Measurements from ENCODE around the gene ARMC6. TPM values are rescaled to one million over a fixed set of nuclear protein-coding genes. Genes with fewer than 3 reads are reported as not detected.

The ARMC6 gene
- total and polyA plus RNA-seq, 2 donors (not counting 3 experiments of a cell fraction or from before 2014, with no cell fraction given): 33.9 to 44.7 TPM

GRCh38 chr19:19057317-19057716 lies 23.9 kb downstream of the ARMC6 start:
- CTCF ChIA-PET: no interaction called here
- Histone ChIP-seq H3K9me3 (replicated peaks; ENCODE audit: control insufficient read depth, insufficient read depth, low read length) (no peaks in the 10 kb centered on the region), H3K4me1 (ENCODE audit: control insufficient read depth, extremely low read depth, insufficient read depth, low read length) (peaks cover 6% of the 10 kb centered on the region), H3K27ac (ENCODE audit: insufficient read depth, low read depth, low read length) (no peak overlapping the region), H3K9me1 (replicated peaks; ENCODE audit: control insufficient read depth, extremely low read depth, insufficient read depth, low read length) (no peaks in the 10 kb centered on the region), H3K4me2 (ENCODE audit: insufficient read depth, low read length) (no peak overlapping the region), H4K20me1 (replicated peaks; ENCODE audit: control insufficient read depth, extremely low read depth, insufficient read depth, low read length) (no peaks in the 10 kb centered on the region), H2AFZ (ENCODE audit: low read depth, low read length) (no peak overlapping the region), H3K79me2 (ENCODE audit: control insufficient read depth, insufficient read depth, low read length) (no peaks in the 10 kb centered on the region), H3K27me3 (ENCODE audit: control insufficient read depth in 2 of 2, insufficient read depth in 2 of 2, low read length in 2 of 2) (no peaks in the 10 kb centered on the region), H3K9ac (replicated peaks; ENCODE audit: extremely low read depth, insufficient read depth, low read length) (no peak overlapping the region), H3K36me3 (ENCODE audit: control insufficient read depth in 2 of 2, extremely low read depth in 1 of 2, insufficient read depth in 2 of 2, low read length in 2 of 2) (peaks cover 9 to 33% of the 10 kb centered on the region in 2 experiments), H3K4me3 (replicated peaks in 1 of 3; ENCODE audit: insufficient read depth in 1 of 3, low read depth in 1 of 3, low read length in 3 of 3) (no peak overlapping the region)
- intact Hi-C loops (cut with micrococcal nuclease): no loop called here
- dilution Hi-C loops (cut with MboI; ENCODE audit: extremely low pct_ligation_motif_present, low sequenced_read_pairs): no loop called here
- FAIRE-seq (no peak), DNase-seq (ENCODE audit: low read depth, low spot score) (no peak)
- TF ChIP-seq GATA2 (IDR thresholded peaks at IDR 0.05; ENCODE audit: insufficient read depth, insufficient read length, low read depth, low read length) (no peak), CTCF (IDR thresholded peaks at IDR 0.05; ENCODE audit: extremely low read depth in 1 of 2, insufficient read depth in 1 of 2, low read depth in 1 of 2, low read length in 2 of 2) (no peak), POLR2A (IDR thresholded peaks at IDR 0.05; ENCODE audit: low read depth, low read length) (no peak)
- no TSS peak for BruUV-seq (replicated peaks)
- POLR2A ChIA-PET: no interaction called here

- intact Hi-C loops (cut with micrococcal nuclease): no loop called here
- Histone ChIP-seq H4K20me1 (replicated peaks; ENCODE audit: control insufficient read depth, extremely low read depth, insufficient read depth, low read length) (no peaks in the 10 kb centered on the region), H3K4me2 (ENCODE audit: insufficient read depth, low read length) (no peak overlapping the region), H3K27ac (ENCODE audit: insufficient read depth, low read depth, low read length) (no peak overlapping the region), H3K4me1 (ENCODE audit: control insufficient read depth, extremely low read depth, insufficient read depth, low read length) (peaks cover 6% of the 10 kb centered on the region), H3K9ac (replicated peaks; ENCODE audit: extremely low read depth, insufficient read depth, low read length) (no peak overlapping the region), H3K79me2 (ENCODE audit: control insufficient read depth, insufficient read depth, low read length) (no peaks in the 10 kb centered on the region), H3K9me1 (replicated peaks; ENCODE audit: control insufficient read depth, extremely low read depth, insufficient read depth, low read length) (no peaks in the 10 kb centered on the region), H3K9me3 (replicated peaks; ENCODE audit: control insufficient read depth, insufficient read depth, low read length) (no peaks in the 10 kb centered on the region), H3K27me3 (ENCODE audit: control insufficient read depth in 2 of 2, insufficient read depth in 2 of 2, low read length in 2 of 2) (no peaks in the 10 kb centered on the region), H3K36me3 (ENCODE audit: control insufficient read depth in 2 of 2, extremely low read depth in 1 of 2, insufficient read depth in 2 of 2, low read length in 2 of 2) (peaks cover 9 to 31% of the 10 kb centered on the region in 2 experiments), H2AFZ (ENCODE audit: low read depth, low read length) (no peak overlapping the region), H3K4me3 (replicated peaks in 1 of 3; ENCODE audit: insufficient read depth in 1 of 3, low read depth in 1 of 3, low read length in 3 of 3) (no peak overlapping the region)
- POLR2A ChIA-PET: no interaction called here
- no peak for TF ChIP-seq MYC (IDR thresholded peaks at IDR 0.05; ENCODE audit: low read depth, low read length)
- no peak for TF ChIP-seq CTCF (IDR thresholded peaks at IDR 0.05; ENCODE audit: extremely low read depth in 1 of 2, insufficient read depth in 1 of 2, low read depth in 1 of 2, low read length in 2 of 2)
- TF ChIP-seq EZH2 (IDR thresholded peaks at IDR 0.05; ENCODE audit: borderline replicate concordance, low read depth, low read length, severe bottlenecking): no peak
- no peak for TF ChIP-seq POLR2AphosphoS5 (IDR thresholded peaks at IDR 0.05; ENCODE audit: insufficient read depth, low read depth, low read length)
- TF ChIP-seq JUN (IDR thresholded peaks at IDR 0.05; ENCODE audit: borderline replicate concordance, insufficient read depth, insufficient read length, low read depth): no peak
- no peak for TF ChIP-seq FOS (IDR thresholded peaks at IDR 0.05; ENCODE audit: borderline replicate concordance, insufficient read depth, low read length)
- no peak for TF ChIP-seq GATA2 (IDR thresholded peaks at IDR 0.05; ENCODE audit: insufficient read depth, insufficient read length, low read depth, low read length)
- DNase-seq (ENCODE audit: low read depth, low spot score) (no peak), FAIRE-seq (no peak)
- BruUV-seq (replicated peaks): TSS peak; percentile 27
- CTCF ChIA-PET: no interaction called here
- dilution Hi-C loops (cut with MboI; ENCODE audit: extremely low pct_ligation_motif_present, low sequenced_read_pairs): no loop called here
Measured at GRCh38 chr19:19057720-19058119, 24.3 kb downstream of the ARMC6 start.

All from endothelial cell of umbilical vein (primary cell).